Measurements from ENCODE around the gene ZIC5. TPM values are rescaled to one million over a fixed set of nuclear protein-coding genes. Genes with fewer than 3 reads are reported as not detected.

The ZIC5 gene
- total RNA-seq, 1 donor from 2014 or later: not detected

- DNase-seq (ENCODE audit: low spot score) (no peak), ATAC-seq (no peak)
Measured at GRCh38 chr13:99987154-99988019, 15.8 kb upstream of the ZIC5 start.

- no peak for ATAC-seq
- DNase-seq (ENCODE audit: low spot score): no peak
Measured at GRCh38 chr13:99986741-99987140, 15.2 kb upstream of the ZIC5 start.

GRCh38 chr13:99985886-99986527 is 14.4 kb upstream of the ZIC5 start:
- ATAC-seq: no peak
- no peak for DNase-seq (ENCODE audit: low spot score)

- no peak for ATAC-seq
- DNase-seq (ENCODE audit: low spot score): no peak
Measured at GRCh38 chr13:99985241-99985874, 13.8 kb upstream of the ZIC5 start.

- DNase-seq (ENCODE audit: low spot score): no peak
Measured at GRCh38 chr13:99984461-99985240, 13.1 kb upstream of the ZIC5 start.

GRCh38 chr13:99983499-99984401 is 12.2 kb upstream of the ZIC5 start:
- ATAC-seq (no peak), DNase-seq (ENCODE audit: low spot score) (no peak)

More at GRCh38 chr13:99984461-99985240, 13.1 kb upstream of the ZIC5 start:
- no peak for ATAC-seq

GRCh38 chr13:99982731-99983498 is 11.3 kb upstream of the ZIC5 start:
- DNase-seq (ENCODE audit: low spot score) (no peak), ATAC-seq (no peak)

- ATAC-seq: peak; percentile 33
Measured at GRCh38 chr13:99982036-99982730, 10.6 kb upstream of the ZIC5 start.

GRCh38 chr13:99981735-99982035 is 10.1 kb upstream of the ZIC5 start, which contains the start of gene ZIC2:
Gene ZIC2 (plus strand): TSS chr13:99981784. CDS start chr13:99982065, 281 bp downstream.
- DNase-seq (ENCODE audit: low spot score) (no peak), ATAC-seq (peak; percentile 35)

More at GRCh38 chr13:99982036-99982730, 10.6 kb upstream of the ZIC5 start:
- no peak for DNase-seq (ENCODE audit: low spot score)

GRCh38 chr13:99980824-99981734 is 9.5 kb upstream of the ZIC5 start:
- no peak for DNase-seq (ENCODE audit: low spot score)
- peak; percentile 61 for ATAC-seq

- ATAC-seq: peak; percentile 84
Measured at GRCh38 chr13:99980201-99980823, 8.7 kb upstream of the ZIC5 start.

GRCh38 chr13:99979453-99980200 is 8.1 kb upstream of the ZIC5 start:
- no peak for ATAC-seq

More at GRCh38 chr13:99980201-99980823, 8.7 kb upstream of the ZIC5 start:
- DNase-seq (ENCODE audit: low spot score): peak; percentile 78

GRCh38 chr13:99978799-99979452 is 7.4 kb upstream of the ZIC5 start:
- ATAC-seq: no peak

More at GRCh38 chr13:99979453-99980200, 8.1 kb upstream of the ZIC5 start:
- DNase-seq (ENCODE audit: low spot score): no peak

GRCh38 chr13:99977912-99978798 is 6.6 kb upstream of the ZIC5 start:
- DNase-seq (ENCODE audit: low spot score): no peak
- ATAC-seq: no peak

More at GRCh38 chr13:99978799-99979452, 7.4 kb upstream of the ZIC5 start:
- DNase-seq (ENCODE audit: low spot score): no peak

Measured in left lobe of liver (tissue), 2 donors.